Breast epithelium (tissue), 4 donors: ENCODE results near the gene CYP4F2. TPM values are rescaled to one million over a fixed set of nuclear protein-coding genes. Genes with fewer than 3 reads are reported as not detected.
A peak's percentile ranks its signal among the peaks of the same experiment; 100 is the strongest.
"Not testable (repeated sequence)": the region's sequence is repeated elsewhere in the genome, so short reads cannot be mapped to it uniquely, and the experiment has no call there.

Experiments used
- DNase-seq, 2 donors: peaks; one replicate each; pipeline ENCODE4 v3.0.0-alpha.2; 2019; ENCODE audit warnings: low spot score in 2 of 2
- H3K27ac ChIP-seq, 2 donors: fragments of 200-600 bp; sonication (generic) in 1 of 2; one replicate each; pipeline ENCODE4 v1.5.1; 2016 to 2019; ENCODE audit warnings: mild to moderate bottlenecking in 1 of 2
- H3K27me3 ChIP-seq, 2 donors: fragments of 200-600 bp; sonication (generic) in 1 of 2; one replicate each; pipeline versions ENCODE4 v1.5.1 to v1.6.0; 2017 to 2019; ENCODE audit warnings: control low read depth in 1 of 2, mild to moderate bottlenecking in 1 of 2
- H3K36me3 ChIP-seq: fragments of 200-600 bp; one replicate; pipeline ENCODE4 v1.5.1; 2019
- H3K4me1 ChIP-seq, 2 donors: fragments of 200-600 bp; sonication (generic); one replicate each; pipeline ENCODE4 v1.5.1; 2016 to 2019; ENCODE audit warnings: control low read depth in 1 of 2
- H3K4me3 ChIP-seq, 3 donors: fragments of 200-600 bp; sonication (generic); 1 replicate in 2 of 3; 2 replicates in 1 of 3; pipeline ENCODE4 v1.5.1; 2016 to 2019; ENCODE audit warnings: mild to moderate bottlenecking in 3 of 3, moderate library complexity in 2 of 3
- H3K9me3 ChIP-seq, 2 donors: fragments of 200-600 bp; sonication (generic) in 1 of 2; one replicate each; pipeline ENCODE4 v1.5.1; 2016 to 2019; ENCODE audit warnings: control low read depth in 1 of 2
- CTCF ChIP-seq, 3 donors: fragments of 450-650 bp; IDR thresholded peaks; one replicate each; pipeline ENCODE4 v1.5.1; 2016 to 2017; ENCODE audit warnings: antibody characterized with exemption in 3 of 3, mild to moderate bottlenecking in 3 of 3, moderate library complexity in 3 of 3
- POLR2A ChIP-seq: fragments of 450-650 bp; IDR thresholded peaks from one replicate; pipeline ENCODE4 v1.6.1; 2016; ENCODE audit warnings: antibody characterized with exemption, mild to moderate bottlenecking, moderate library complexity
- POLR2AphosphoS5 ChIP-seq, 3 donors: sonication (generic); formaldehyde crosslinking; IDR thresholded peaks; one replicate each; pipeline ENCODE4 v1.6.1; 2017; ENCODE audit warnings: antibody characterized with exemption in 3 of 3
- intact Hi-C: fragments of 100-400 bp; cut with DNase I; formaldehyde crosslinking; loops from one replicate; pipeline ENCODE4 v1.15.1; 2023; ENCODE audit warnings: low total_unique reads
- total RNA-seq, 3 donors: library from RNA; depleted of rRNA; stranded (reverse); fragments of >200 nt; gene quantifications; one replicate each; pipeline ENCODE4 v1.1.0, GENCODE V29; 2016

CYP4F2 gene
- total RNA-seq, 3 donors from 2014 or later, result under 0.01 TPM; not detected in 2

GRCh38 chr19:15841875-15842569 is 55.9 kb downstream of the CYP4F2 start:
- Histone ChIP-seq H3K36me3 (no peaks in the 10 kb centered on the region), H3K27me3 (no peaks in the 10 kb centered on the region), H3K4me3 (no peak overlapping the region), H3K4me1 (no peaks in the 10 kb centered on the region), H3K9me3 (no peaks in the 10 kb centered on the region), H3K27ac (no peak overlapping the region)
- no peak for DNase-seq
- TF ChIP-seq CTCF (IDR thresholded peaks at IDR 0.05) (no peak), POLR2A (no peak), POLR2AphosphoS5 (IDR thresholded peaks at IDR 0.05) (no peak)
- intact Hi-C loops, result no loop called here

- intact Hi-C loops, result no loop called here
- TF ChIP-seq POLR2A, result no peak
Measured at GRCh38 chr19:15840833-15841232, 57.0 kb downstream of the CYP4F2 start.

GRCh38 chr19:15839888-15840287 is 58.0 kb downstream of the CYP4F2 start:
- H3K27me3 ChIP-seq, H3K4me3 ChIP-seq, intact Hi-C loops, DNase-seq, H3K4me1 ChIP-seq, H3K27ac ChIP-seq, H3K9me3 ChIP-seq, H3K36me3 ChIP-seq: not testable (repeated sequence)

More at GRCh38 chr19:15840833-15841232, 57.0 kb downstream of the CYP4F2 start:
- H3K27me3 ChIP-seq, result no peaks in the 10 kb centered on the region
- H3K4me3 ChIP-seq, result no peak overlapping the region
- H3K36me3 ChIP-seq, result no peaks in the 10 kb centered on the region
- no peak overlapping the region for H3K27ac ChIP-seq
- no peak for DNase-seq
- no peaks in the 10 kb centered on the region for H3K4me1 ChIP-seq
- H3K9me3 ChIP-seq, result no peaks in the 10 kb centered on the region

GRCh38 chr19:15838351-15838750 is 59.5 kb downstream of the CYP4F2 start:
- H3K9me3 ChIP-seq, result no peaks in the 10 kb centered on the region
- no peak for TF ChIP-seq CTCF (IDR thresholded peaks at IDR 0.05)
- TF ChIP-seq POLR2A, result no peak
- no peak for TF ChIP-seq POLR2AphosphoS5 (IDR thresholded peaks at IDR 0.05)
- no peaks in the 10 kb centered on the region for H3K36me3 ChIP-seq
- DNase-seq, result no peak
- intact Hi-C loops, result no loop called here
- H3K27me3 ChIP-seq, result no peaks in the 10 kb centered on the region
- H3K4me3 ChIP-seq, result no peak overlapping the region
- H3K27ac ChIP-seq, result peak overlapping the region in 1 of 2 donors; percentile 100
- H3K4me1 ChIP-seq, result no peaks in the 10 kb centered on the region

- Histone ChIP-seq H3K36me3 (no peaks in the 10 kb centered on the region), H3K4me3 (peak overlapping the region; percentile 69 to 95 (median 81)), H3K9me3 (no peaks in the 10 kb centered on the region), H3K27ac (peak overlapping the region; percentile 100), H3K4me1 (no peaks in the 10 kb centered on the region), H3K27me3 (no peaks in the 10 kb centered on the region)
- TF ChIP-seq POLR2A, result no peak
- no peak for TF ChIP-seq POLR2AphosphoS5 (IDR thresholded peaks at IDR 0.05)
- no peak for TF ChIP-seq CTCF (IDR thresholded peaks at IDR 0.05)
- intact Hi-C loops, result no loop called here
- peak; percentile 58 to 99 for DNase-seq
Measured at GRCh38 chr19:15837221-15837731, 60.6 kb downstream of the CYP4F2 start.

- intact Hi-C loops, result no loop called here
- H3K27ac ChIP-seq, result peak overlapping the region; percentile 100
- DNase-seq, result peak in 1 of 2 donors; percentile 96
- H3K9me3 ChIP-seq, result no peaks in the 10 kb centered on the region
- no peaks in the 10 kb centered on the region for H3K4me1 ChIP-seq
- no peaks in the 10 kb centered on the region for H3K36me3 ChIP-seq
- peak; percentile 78 to 92 (median 92) for TF ChIP-seq POLR2AphosphoS5 (IDR thresholded peaks at IDR 0.05)
- peak; percentile 88 for TF ChIP-seq POLR2A
- TF ChIP-seq CTCF (IDR thresholded peaks at IDR 0.05), result no peak
- no peaks in the 10 kb centered on the region for H3K27me3 ChIP-seq
- H3K4me3 ChIP-seq, result peak overlapping the region; percentile 69 to 95 (median 81)
Measured at GRCh38 chr19:15836330-15837220, 61.3 kb downstream of the CYP4F2 start.

GRCh38 chr19:15835565-15836329 is 62.1 kb downstream of the CYP4F2 start:
- Histone ChIP-seq H3K27ac (peak overlapping the region; percentile 100), H3K4me3 (peak overlapping the region; percentile 69 to 95 (median 81))
- H3K4me1 ChIP-seq, intact Hi-C loops, H3K27me3 ChIP-seq, H3K36me3 ChIP-seq, H3K9me3 ChIP-seq: not testable (repeated sequence)
- DNase-seq, result peak in 1 of 2 donors; percentile 35

- not testable (repeated sequence) for H3K36me3 ChIP-seq, H3K27me3 ChIP-seq, H3K4me3 ChIP-seq, H3K4me1 ChIP-seq, DNase-seq, H3K9me3 ChIP-seq, H3K27ac ChIP-seq
- intact Hi-C loops, result loop anchor here (5.0 kb wide), 1 partner anchor 138 kb away; no protein-coding TSS in a partner anchor
Measured at GRCh38 chr19:15834232-15834631, 63.6 kb downstream of the CYP4F2 start.
